Esophagus squamous epithelium (tissue), 4 donors: Measurements from ENCODE around the gene ALPL.

ENCODE experiments used
- CTCF ChIP-seq, 6 experiments: fragments of 450-650 bp in 4 of 6; fragments of 200-600 bp in 2 of 6; sonication (generic) in 2 of 6; IDR thresholded peaks; one replicate each; pipeline ENCODE4 v1.5.1; 2016 to 2019; ENCODE audit warnings: antibody characterized with exemption in 6 of 6, mild to moderate bottlenecking in 4 of 6, moderate library complexity in 4 of 6
- POLR2A ChIP-seq, 4 donors: fragments of 450-650 bp; IDR thresholded peaks; one replicate each; pipeline ENCODE4 v1.6.1; 2017; ENCODE audit warnings: antibody characterized with exemption in 4 of 4, mild to moderate bottlenecking in 4 of 4, moderate library complexity in 3 of 4

- TF ChIP-seq CTCF (IDR thresholded peaks at IDR 0.05): no peak
- no peak for TF ChIP-seq POLR2A (IDR thresholded peaks at IDR 0.05)
Observed at GRCh38 chr1:21496886-21497285, 12.3 kb upstream of the ALPL start.
